GM15510 (cell line): ENCODE measurements around the gene ATRN.

ENCODE experiments used
- POLR2A ChIP-seq: IDR thresholded peaks from 3 replicates; pipeline ENCODE4 v1.6.1; 2011; ENCODE audit warnings: borderline replicate concordance; ENCODE audit not compliant: insufficient read length; ENCODE audit errors: extremely low read depth

The ATRN gene

GRCh38 chr20:3663858-3664257, 193.0 kb downstream of the ATRN start:
- no peak for TF ChIP-seq POLR2A

- TF ChIP-seq POLR2A, result no peak
Measured at GRCh38 chr20:3667434-3668037, 196.7 kb downstream of the ATRN start.

- no peak for TF ChIP-seq POLR2A
Measured at GRCh38 chr20:3669710-3670367, 199.0 kb downstream of the ATRN start.

GRCh38 chr20:3670511-3670910, 199.7 kb downstream of the ATRN start:
- TF ChIP-seq POLR2A, result no peak

- no peak for TF ChIP-seq POLR2A
Measured at GRCh38 chr20:3670945-3671344, 200.1 kb downstream of the ATRN start.

GRCh38 chr20:3671986-3672546, 201.2 kb downstream of the ATRN start:
- TF ChIP-seq POLR2A, result no peak

GRCh38 chr20:3672547-3673171, 201.8 kb downstream of the ATRN start:
- no peak for TF ChIP-seq POLR2A

GRCh38 chr20:3673221-3674070, 202.6 kb downstream of the ATRN start:
- TF ChIP-seq POLR2A, result no peak

- no peak for TF ChIP-seq POLR2A
Measured at GRCh38 chr20:3674447-3674846, 203.6 kb downstream of the ATRN start.

- TF ChIP-seq POLR2A, result no peak
Measured at GRCh38 chr20:3674995-3675900, 204.4 kb downstream of the ATRN start.

- no peak for TF ChIP-seq POLR2A
Measured at GRCh38 chr20:3677733-3678132, 206.9 kb downstream of the ATRN start.

- TF ChIP-seq POLR2A, result no peak
Measured at GRCh38 chr20:3678198-3678597, 207.4 kb downstream of the ATRN start.

GRCh38 chr20:3678856-3679720, 208.3 kb downstream of the ATRN start:
- TF ChIP-seq POLR2A, result no peak
